Gastroesophageal sphincter (tissue), 3 donors: ENCODE data around the gene MRPL38.
"Not testable (repeated sequence)": the region's sequence is repeated elsewhere in the genome, so short reads cannot be mapped to it uniquely, and the experiment has no call there.

Experiments used
- CTCF ChIP-seq, 4 experiments: fragments of 200-600 bp in 2 of 4; fragments of 450-650 bp in 2 of 4; sonication (generic) in 1 of 4; IDR thresholded peaks; one replicate each; pipeline ENCODE4 v1.5.1; 2017 to 2019; ENCODE audit warnings: antibody characterized with exemption in 4 of 4, mild to moderate bottlenecking in 2 of 4, moderate library complexity in 2 of 4
- EP300 ChIP-seq: sonication (generic); formaldehyde crosslinking; IDR thresholded peaks from one replicate; pipeline ENCODE4 v1.6.1; 2017; ENCODE audit warnings: antibody characterized with exemption, mild to moderate bottlenecking
- POLR2A ChIP-seq, 2 donors: fragments of 450-650 bp; IDR thresholded peaks; one replicate each; pipeline ENCODE4 v1.6.1; 2017; ENCODE audit warnings: antibody characterized with exemption in 2 of 2, mild to moderate bottlenecking in 2 of 2, moderate library complexity in 1 of 2
- POLR2AphosphoS5 ChIP-seq: sonication (generic); formaldehyde crosslinking; IDR thresholded peaks from one replicate; pipeline ENCODE4 v1.6.1; 2017; ENCODE audit warnings: antibody characterized with exemption

DNA sequence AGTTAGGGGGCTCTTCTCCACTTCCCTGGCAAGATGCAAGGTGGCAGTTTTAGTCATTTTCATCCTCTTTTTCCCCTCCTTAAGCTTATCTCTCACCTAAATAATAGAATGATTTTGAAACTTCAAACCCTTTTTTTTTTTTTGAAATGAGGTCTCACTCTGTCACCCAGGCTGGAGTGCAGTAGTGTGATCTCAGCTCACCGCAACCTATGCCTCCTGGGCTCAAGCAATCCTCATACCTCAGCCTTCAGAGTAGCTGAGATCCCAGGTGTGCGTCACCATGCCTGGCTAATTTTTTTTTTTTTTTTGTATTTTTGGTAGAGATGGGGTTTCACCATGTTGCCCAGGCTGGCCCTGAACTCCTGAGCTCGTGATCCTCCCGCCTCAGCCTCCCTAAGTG, 39.8 kb downstream of the MRPL38 start:
- not testable (repeated sequence) for TF ChIP-seq CTCF (IDR thresholded peaks at IDR 0.05); POLR2A (IDR thresholded peaks at IDR 0.05); EP300; POLR2AphosphoS5
